Inflammatory macrophage treated with lipopolysaccharide for 4 hours (primary cell): ENCODE measurements around the gene ZNF780A.
A peak's percentile ranks its signal among the peaks of the same experiment; 100 is the strongest.
"Not testable (repeated sequence)": the region's sequence is repeated elsewhere in the genome, so short reads cannot be mapped to it uniquely, and the experiment has no call there.

Source experiments
- DNase-seq: peaks from one replicate; pipeline ENCODE4 v3.0.0-alpha.2; 2020

ZNF780A gene

DNA sequence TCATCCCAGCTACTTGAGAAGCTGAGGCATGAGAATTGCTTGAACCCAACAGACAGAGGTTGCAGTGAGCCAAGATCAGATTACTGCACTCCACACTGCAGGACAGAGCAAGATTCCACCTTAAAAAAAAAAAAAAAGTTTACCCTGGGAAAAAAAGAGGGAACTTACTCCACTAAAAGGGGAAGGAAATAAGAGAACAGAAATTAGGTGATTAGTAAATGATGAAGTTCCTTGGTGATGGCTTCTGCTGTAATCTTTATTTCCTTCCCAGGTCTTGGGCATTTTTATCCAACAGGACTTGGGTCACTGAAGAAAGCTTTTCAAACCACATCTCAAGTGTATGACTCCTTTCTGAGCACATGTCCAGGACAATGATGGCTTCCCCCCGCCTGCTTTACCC lies 9.3 kb downstream of the ZNF780A start:
- DNase-seq = peak; percentile 67

DNA sequence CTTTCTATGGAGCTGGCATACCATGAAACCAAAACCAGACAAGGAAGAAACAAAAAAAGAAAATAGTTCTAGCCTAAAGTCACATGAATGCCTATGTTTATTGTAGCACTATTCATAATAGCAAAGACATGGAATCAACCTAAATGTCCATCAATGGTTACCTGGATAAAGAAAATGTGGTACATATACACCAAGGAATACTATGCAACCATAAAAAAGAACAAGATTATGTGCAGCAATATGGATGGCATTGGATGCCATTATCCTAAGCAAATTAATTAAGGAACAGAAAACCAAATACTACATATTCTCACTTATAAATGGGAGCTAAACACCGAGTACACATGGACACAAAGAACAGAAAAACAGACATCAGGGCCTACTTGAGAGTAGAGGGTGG lies 10.5 kb downstream of the ZNF780A start:
- no peak for DNase-seq

DNA sequence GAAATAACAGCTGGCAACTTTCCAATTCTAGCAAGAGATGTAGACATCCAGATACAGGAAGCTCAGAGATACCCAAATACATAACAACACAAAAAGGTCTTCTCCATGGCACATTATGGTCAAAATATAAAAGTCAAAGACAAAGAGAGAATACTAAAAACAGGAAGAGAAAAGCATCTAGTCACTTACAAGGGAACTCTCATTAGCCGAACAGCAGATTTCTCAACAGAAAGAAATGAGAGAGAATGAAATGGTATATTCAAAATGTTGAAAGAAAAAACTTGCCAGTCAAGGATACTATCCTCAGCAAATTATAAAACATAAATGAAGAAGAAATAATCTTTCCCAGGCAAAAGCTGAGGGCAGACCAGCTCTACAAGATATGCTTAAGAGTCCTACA lies 12.4 kb downstream of the ZNF780A start:
- DNase-seq = peak; percentile 2

DNA sequence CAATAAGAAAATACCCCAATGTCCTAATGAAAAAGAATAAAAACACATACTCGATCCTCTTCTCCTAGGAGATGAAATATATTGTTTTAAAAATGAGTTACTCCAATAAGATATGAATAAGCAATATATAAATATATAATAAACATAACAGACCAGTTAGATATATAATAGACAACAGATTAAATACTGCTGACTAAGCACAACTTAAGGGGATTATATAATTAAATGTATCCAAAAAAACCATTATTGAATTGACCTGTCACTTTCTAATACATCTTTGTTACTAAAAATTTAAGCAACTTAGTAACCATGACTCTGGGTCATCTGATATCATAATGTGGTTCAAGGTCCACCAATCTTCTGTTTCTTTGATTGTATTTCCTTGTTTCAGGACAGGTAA lies 20.7 kb downstream of the ZNF780A start:
- no peak for DNase-seq

DNA sequence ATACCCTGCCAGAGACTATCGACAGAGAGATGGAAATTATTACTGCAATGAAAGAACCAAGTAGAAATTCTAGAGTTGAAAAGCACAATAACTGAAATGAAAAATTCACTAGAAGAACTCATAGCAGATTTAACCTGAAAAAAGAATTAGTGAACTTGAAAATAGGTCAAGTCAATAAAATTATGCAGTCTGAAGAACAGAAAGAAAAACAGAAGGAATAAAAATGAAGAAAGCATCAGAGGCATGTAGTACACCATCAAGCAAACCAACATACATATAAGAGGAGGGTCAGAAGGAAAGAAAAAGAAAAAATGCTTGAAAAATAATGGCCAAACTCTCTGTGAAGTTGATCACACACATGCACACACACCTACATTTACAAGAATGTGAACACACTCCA lies 31.1 kb downstream of the ZNF780A start:
- no peak for DNase-seq

DNA sequence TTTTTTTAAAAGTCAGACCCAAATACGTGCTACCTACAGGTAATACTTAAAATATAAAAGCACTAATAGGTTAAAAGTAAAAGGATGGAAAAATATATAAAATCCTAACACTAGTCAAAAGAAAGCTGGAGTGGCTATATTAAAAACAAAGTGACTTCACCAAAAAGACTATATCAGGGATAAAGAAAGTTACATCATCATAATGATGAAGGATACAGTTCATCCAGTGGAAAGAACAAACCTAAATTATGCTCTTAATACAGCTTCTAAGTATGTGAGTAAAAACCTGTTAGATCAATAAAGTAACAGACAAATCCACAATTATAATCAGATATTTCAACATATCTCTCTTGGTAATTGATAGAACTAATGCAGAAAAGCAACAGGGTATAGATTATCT lies 33.6 kb downstream of the ZNF780A start:
- DNase-seq = no peak

DNA sequence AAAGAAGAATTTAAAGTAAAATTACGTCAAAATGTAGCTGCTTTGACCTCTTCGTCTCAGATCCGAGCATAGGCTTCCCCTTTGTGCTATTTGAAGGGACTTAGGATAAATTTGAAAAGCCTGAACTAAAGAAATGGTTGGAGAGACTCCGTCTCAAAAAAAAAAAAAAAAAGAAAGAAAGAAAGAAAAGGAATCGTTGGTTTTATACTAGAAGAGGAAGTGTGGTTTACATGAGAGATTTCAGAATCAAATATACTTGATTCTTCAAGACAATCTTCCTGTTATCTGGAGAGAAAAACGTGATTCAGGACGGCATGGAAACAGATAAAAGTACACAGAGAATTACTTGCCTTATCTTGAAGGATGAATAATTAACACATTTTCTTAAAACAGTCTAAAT lies 34.2 kb downstream of the ZNF780A start:
- DNase-seq = no peak

DNA sequence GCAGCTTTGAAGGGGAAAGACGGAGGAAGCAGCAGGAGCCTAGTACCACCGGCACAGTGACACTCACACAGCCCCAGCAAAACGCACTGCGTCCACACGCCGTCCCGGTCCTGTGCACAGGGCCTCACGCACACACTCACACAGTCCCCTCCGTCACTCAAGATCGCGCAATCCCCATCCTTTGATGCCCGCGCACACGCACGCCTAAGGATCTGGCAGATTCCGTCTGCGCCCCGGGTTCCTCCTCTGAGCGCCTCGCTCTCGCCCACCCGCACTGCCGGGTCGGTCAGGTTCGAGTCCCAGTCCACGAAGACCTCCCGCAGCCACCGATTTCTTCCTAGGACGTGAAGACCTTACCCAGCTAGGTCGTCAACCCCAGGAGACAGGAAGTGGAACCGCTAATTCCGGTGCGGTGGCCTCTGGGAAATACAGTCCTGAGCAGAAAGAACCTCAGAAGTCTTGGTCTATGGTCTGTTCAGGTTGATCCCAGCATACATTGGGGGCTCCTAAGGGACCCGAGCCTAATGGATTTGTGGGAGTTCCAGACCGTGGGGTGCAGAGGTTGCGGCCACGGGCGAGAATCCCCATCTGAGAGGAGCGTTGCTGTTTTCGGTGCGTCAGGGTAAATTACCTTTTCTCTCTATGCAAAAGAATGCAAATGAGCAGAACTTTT lies 34.8 kb downstream of the ZNF780A start, which contains the start of gene ZNF780B:
ZNF780B (minus strand) TSS at position 400 of the 673 bp plus-strand sequence. CDS start 5,899 bp downstream, outside the sequence.
- peak; percentile 56 for DNase-seq

DNA sequence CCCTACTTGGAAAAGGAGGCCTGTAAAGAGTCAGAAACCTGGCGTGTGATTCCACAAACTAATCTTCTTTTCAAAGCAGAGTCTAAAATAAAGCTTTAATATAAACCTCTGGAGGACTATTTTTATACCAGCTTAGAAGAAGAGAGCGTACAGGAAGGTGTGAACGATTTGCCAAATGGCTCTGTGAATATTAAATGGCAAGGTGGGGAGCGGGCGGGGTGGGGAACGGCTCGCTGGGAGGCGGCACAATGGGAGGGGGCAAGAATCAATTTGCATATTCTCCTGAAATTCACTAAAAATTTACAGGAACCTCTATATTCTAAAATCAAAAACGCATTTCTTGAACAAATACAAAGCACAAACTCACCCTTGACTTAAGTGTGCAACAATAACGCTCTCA lies 35.7 kb downstream of the ZNF780A start:
- no peak for DNase-seq

DNA sequence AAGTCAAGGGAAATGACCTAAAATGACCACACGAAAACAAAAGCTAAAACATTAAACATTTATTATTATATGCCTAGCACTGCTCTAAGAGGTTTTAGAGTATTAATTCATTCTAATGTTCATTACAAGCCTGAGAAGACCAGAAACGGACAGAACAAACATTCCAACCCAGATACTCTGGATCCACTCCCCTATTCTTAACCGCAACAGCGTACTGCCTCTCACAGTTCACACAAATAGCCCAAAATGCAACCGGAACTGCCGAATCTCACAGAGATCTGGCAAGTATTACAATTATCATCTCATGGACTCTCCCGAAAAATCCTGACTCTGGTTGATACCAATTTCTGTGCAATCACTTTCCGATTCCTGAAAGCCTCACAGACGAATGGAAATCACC lies 36.1 kb downstream of the ZNF780A start:
- no peak for DNase-seq

DNA sequence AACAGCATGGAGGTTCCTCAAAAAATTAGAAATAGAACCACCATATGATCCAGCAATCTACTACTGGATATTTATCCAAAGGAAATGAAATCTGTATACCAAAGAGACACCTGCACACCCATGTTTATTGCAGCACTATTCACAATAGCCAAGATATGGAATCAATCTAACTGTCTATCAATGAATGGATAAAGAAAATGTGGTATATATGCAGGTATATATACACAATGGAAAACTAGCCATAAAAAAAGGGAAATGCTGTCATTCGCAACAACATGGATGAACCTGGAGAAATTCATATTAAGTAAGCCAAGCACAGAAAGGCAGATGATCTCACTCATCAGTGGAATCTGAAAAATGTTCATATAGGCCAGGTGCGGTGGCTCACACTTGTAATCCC lies 37.3 kb downstream of the ZNF780A start:
- no peak for DNase-seq

DNA sequence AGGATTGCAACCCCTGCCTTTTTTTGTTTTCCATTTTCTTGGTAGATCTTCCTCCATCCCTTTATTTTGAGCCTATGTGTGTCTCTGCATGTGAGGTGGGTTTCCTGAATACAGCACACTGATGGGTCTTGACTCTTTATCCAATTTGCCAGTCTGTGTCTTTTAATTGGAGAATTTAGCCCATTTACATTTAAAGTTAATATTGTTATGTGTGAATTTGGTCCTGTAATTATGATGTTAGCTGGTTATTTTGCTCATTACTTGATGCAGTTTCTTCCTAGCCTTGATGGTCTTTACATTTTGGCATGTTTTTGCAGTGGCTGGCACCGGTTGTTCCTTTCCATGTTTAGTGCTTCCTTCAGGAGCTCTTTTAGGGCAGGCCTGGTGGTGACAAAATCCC lies 49.0 kb downstream of the ZNF780A start:
- DNase-seq = not testable (repeated sequence)

DNA sequence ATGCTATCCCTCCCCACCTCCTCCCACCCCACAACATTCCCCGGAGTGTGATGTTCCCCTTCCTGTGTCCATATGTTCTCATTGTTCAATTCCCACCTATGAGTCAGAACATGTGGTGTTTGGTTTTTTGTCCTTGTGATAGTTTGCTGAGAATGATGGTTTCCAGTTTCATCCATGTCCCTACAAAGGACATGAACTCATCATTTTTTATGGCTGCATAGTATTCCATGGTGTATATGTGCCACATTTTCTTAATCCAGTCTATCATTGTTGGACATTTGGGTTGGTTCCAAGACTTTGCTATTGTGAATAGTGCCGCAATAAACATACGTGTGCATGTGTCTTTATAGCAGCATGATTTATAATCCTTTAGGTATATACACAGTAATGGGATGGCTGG lies 52.7 kb downstream of the ZNF780A start:
- not testable (repeated sequence) for DNase-seq

DNA sequence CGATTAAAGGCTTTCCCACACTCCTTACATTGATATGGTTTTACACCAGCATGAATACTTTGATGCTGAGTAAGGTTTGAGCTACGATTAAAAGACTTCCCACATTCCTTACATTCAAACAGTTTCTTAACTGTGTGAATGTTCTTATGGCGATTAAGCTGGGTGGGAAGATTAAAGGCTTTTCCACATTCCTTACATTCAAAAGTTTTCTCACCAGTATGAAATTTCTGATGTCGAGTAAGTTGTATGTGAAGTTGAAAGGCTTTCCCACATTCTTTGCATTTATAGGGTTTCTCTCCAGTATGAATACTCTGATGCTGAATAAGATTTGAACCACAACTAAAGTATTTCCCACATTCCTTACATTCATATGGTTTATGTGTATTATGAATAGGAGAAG lies 54.7 kb downstream of the ZNF780A start:
- DNase-seq = no peak

DNA sequence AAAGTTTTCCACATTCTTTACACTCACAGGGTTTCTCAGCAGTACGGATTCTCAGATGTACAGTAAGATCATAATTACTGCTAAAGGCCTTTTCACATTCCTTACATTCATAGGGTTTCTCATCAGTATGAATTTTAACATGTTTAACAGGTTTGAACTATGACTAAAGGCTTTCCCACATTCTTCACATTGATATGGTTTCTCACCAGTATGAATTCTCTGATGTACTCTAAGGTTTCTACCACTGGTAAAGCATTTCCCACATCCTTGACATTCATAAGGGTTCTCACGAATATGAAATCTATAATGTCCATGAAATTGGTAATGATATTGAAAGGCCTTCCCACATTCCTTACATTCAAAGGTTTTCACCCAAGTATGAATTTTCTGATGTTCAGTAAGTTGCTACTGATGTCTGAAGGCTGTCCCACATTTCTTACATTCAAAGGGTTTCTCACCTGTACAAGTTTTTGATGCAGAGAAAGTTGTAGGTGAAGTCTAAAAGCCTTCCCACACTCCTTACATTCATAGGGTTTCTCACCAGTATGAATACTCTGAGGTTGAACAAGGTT lies 56.7 kb downstream of the ZNF780A start:
- no peak for DNase-seq

DNA sequence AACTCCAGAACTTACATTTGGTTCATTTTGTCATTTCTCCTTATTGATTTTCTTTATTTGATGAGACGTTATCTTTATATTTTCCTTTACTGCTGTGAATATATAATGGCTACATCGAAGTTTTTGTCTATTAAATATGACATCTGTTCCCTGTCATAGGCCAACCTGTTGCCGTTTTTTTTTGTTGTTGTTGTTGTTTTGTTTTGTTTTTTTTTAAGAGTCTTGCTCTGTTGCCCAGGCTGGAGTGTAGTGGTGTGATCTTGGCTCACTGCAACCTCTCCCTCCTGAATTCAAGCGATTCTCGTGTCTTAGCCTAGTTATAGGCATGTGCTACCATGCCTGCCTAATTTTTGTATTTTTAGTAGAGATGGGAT lies 64.2 kb downstream of the ZNF780A start:
- DNase-seq = no peak

DNA sequence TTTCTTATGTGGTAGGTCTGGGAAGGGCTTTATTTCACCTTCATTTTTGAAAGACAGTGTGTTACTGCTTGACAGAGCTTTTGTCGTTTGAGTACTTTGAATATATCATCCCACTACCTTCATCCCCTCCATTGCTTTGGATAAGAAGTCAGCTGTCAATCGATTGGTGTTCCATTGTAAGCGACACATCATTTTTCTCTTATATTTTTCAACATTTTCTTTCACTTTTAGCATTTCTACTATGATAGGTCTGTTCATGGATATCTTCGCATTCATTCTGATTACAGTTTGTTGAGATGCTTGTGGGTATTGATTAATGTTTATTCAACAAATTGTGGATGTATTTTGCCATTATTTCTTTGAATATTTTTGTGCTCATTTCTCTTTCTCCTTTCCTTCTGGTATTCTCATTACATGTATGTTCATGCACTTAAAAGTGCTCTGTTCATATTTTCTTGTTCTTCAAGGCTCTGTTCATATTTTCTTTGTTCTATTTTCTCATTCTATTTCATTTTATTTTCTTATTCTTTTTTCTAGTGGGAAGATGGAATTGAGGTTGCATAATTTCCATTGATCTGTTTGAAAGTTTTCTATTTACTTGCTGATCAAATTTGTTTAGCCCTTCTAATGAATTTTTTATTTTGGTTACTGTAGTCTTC lies 64.7 kb downstream of the ZNF780A start:
- no peak for DNase-seq

DNA sequence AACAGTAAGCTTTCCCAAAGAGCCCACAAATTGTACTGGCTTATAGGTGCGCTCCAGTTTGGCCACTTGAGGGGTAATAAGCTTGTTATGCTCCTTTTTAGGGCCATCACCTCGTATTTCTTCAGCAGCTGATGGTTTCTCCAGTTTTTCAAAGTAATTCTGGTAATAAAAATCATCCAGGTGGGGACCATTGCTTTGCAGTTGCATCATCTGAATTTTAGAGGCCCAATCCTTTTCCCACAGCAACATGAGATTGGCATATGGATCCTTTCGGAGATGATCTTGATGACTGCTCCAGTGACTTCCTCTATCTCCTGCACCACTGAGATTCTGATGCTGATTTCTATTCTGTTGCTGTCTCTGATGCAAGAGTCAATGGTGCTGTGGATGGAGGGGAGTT lies 66.8 kb downstream of the ZNF780A start:
- no peak for DNase-seq
